Body of pancreas (tissue), 4 donors: ENCODE measurements around the gene C16orf74.

Experiments used
- CTCF ChIP-seq, 7 experiments: fragments of 450-650 bp in 4 of 7; fragments of 200-600 bp in 3 of 7; sonication (generic) in 3 of 7; IDR thresholded peaks; one replicate each; pipeline ENCODE4 v1.5.1; 2016 to 2019; ENCODE audit warnings: antibody characterized with exemption in 7 of 7
- POLR2A ChIP-seq, 3 donors: fragments of 450-650 bp; IDR thresholded peaks; one replicate each; pipeline ENCODE4 v1.6.1; 2016; ENCODE audit warnings: antibody characterized with exemption in 3 of 3, mild to moderate bottlenecking in 2 of 3

- no peak for TF ChIP-seq CTCF (IDR thresholded peaks at IDR 0.05)
- TF ChIP-seq POLR2A (IDR thresholded peaks at IDR 0.05), result no peak
Measured at GRCh38 chr16:85724126-85724879, 26.6 kb downstream of the C16orf74 start.
